ENCODE results near the gene CDC25A. TPM values are rescaled to one million over a fixed set of nuclear protein-coding genes. Genes with fewer than 3 reads are reported as not detected.
"Not testable (repeated sequence)": the region's sequence is repeated elsewhere in the genome, so short reads cannot be mapped to it uniquely, and the experiment has no call there.

Gene CDC25A
- total RNA-seq, result 0.83 TPM
- long read RNA-seq, partial matches to known transcripts, result 1 of 1 reads
- long read RNA-seq, other reads (novel, unspliced or antisense), result 0 of 1 reads

GRCh38 chr3:48188266-48189201 lies at the start of gene CDC25A:
Gene CDC25A (minus strand): TSS chr3:48188417. CDS start chr3:48187947, 470 bp downstream.
- DNase-seq, result peak; percentile 96
- intact Hi-C loops (cut with DNase I), result no loop called here
- ATAC-seq (ENCODE audit: poor library complexity), result peak; percentile 98

DNA sequence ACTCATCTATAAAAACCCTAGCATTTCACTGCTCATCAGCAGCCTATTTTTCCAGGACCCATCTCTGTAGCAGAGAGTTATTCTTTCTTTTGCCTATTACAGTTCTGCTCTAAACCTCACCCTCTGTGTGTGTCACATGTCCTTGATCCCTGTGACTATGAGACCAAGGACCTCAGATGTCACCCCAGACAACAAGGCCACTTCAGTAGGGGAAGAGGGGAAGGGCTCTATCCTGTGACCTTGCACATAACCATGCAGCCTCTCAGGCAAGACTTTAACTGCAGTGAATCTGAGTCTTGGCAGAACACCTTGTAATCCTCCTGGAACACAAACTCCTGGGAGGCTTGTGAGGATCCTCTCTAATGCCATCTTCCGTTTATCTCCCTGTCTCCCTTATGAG lies 48.3 kb upstream of the CDC25A start:
- DNase-seq (no peak), ATAC-seq (ENCODE audit: poor library complexity) (no peak)
- intact Hi-C loops (cut with DNase I), result no loop called here

DNA sequence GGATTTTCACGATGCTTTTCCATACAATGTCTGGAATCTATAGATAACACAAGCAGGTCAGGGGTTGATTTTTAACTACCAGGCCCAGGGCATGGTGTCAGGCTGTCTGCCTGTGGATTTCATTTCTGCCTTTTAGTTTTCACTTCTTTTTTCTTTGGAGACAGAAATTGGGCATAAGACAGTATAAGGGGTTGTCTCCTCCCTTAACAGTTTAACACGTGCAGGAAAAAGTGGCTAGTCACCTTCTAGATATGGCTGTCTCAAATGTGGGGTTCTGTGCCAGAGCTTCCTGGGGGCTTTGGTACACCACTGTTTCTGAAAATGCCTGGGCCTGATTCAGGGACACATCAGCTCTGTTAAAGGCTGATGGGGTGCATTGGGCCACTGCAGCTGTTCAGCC lies 45.3 kb upstream of the CDC25A start:
- intact Hi-C loops (cut with DNase I), result no loop called here
- ATAC-seq (ENCODE audit: poor library complexity) (no peak), DNase-seq (no peak)

DNA sequence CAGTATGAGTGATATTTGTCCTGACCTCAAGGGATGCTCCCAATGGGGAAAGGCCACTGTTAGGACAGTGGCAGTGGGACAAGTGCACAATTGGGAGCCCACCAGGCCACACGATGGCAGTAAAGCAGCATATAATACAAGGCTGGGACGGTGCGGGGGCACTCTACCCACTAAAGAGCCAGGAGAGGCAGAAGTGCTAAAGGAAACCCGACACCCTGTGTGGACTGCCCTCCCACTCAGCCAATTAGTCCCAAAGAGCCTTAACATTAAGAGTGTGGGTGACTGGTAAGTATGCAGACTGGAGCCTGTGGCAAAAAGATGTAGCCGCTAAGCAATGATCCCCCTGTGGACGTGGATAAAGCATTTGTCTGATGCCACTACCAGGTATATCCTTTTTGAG lies 44.5 kb upstream of the CDC25A start:
- intact Hi-C loops (cut with DNase I), result no loop called here
- peak; percentile 85 for DNase-seq

GRCh38 chr3:48232232-48232631 lies 44.0 kb upstream of the CDC25A start:
- DNase-seq (no peak), ATAC-seq (ENCODE audit: poor library complexity) (peak; percentile 83)
- intact Hi-C loops (cut with DNase I), result no loop called here

More for the DNA sequence above, 44.5 kb upstream of the CDC25A start:
- ATAC-seq (ENCODE audit: poor library complexity), result peak; percentile 91

DNA sequence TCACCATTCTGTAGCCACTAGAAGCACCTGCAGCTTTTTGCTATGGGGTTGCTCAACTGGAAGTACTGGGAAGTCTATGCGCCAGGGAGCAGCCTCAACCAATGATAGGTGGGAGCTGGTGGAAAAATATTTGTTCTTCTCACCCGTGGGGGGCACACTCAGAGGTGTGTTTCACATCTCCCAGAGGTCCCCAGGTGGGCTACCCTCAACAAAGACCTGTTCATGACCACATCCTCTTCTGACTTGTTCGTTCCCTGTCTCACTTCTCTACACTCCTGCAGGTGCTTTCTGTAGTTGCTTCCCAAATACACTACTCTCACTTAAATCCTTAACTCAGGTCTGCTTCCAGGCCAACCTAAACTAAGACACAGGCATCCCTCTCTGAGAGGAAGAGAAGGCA lies 38.7 kb upstream of the CDC25A start:
- no peak for DNase-seq
- no peak for ATAC-seq (ENCODE audit: poor library complexity)
- intact Hi-C loops (cut with DNase I), result no loop called here

GRCh38 chr3:48225587-48225986 lies 37.4 kb upstream of the CDC25A start:
- ATAC-seq (ENCODE audit: poor library complexity) (no peak), DNase-seq (no peak)
- intact Hi-C loops (cut with DNase I), result no loop called here

GRCh38 chr3:48222616-48223513 lies 34.6 kb upstream of the CDC25A start, which contains the start of gene CAMP:
Gene CAMP (plus strand): TSS chr3:48223495. CDS start chr3:48223512, 17 bp downstream.
- DNase-seq, result peak; percentile 89
- peak; percentile 42 for ATAC-seq (ENCODE audit: poor library complexity)
- intact Hi-C loops (cut with DNase I), result no loop called here

GRCh38 chr3:48220746-48221145 lies 32.5 kb upstream of the CDC25A start:
- peak; percentile 52 for DNase-seq
- intact Hi-C loops (cut with DNase I), result no loop called here
- ATAC-seq (ENCODE audit: poor library complexity), result no peak

- intact Hi-C loops (cut with DNase I), result no loop called here
- DNase-seq, result peak; percentile 79
- ATAC-seq (ENCODE audit: poor library complexity), result peak; percentile 26
Measured at GRCh38 chr3:48219543-48219942, 31.3 kb upstream of the CDC25A start.

- ATAC-seq (ENCODE audit: poor library complexity) (no peak), DNase-seq (no peak)
- intact Hi-C loops (cut with DNase I), result no loop called here
Measured at GRCh38 chr3:48218537-48218936, 30.3 kb upstream of the CDC25A start.

DNA sequence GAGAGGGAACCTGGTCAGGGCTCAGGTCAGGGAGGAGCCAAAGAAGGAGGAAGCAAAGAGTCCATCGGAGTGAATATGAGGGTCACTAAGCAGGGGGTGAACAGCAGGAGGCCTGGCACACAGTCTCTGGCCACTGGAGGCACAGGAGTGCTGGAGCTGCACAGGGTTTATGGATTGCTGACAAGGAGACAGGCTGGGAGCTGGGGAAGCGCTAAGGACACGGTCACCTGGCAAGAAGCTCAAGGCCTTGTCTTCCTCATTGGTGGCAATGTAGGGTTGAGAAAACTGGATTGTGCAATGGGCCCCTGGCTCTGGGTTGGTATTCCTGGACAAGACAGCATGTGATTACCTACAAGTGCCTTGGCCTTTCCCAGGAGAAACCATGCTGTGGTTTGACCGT lies 29.2 kb upstream of the CDC25A start:
- intact Hi-C loops (cut with DNase I), result no loop called here
- no peak for DNase-seq
- ATAC-seq (ENCODE audit: poor library complexity), result no peak

GRCh38 chr3:48215876-48216275 lies 27.7 kb upstream of the CDC25A start:
- DNase-seq (peak; percentile 69), ATAC-seq (ENCODE audit: poor library complexity) (peak; percentile 87)
- intact Hi-C loops (cut with DNase I), result no loop called here

GRCh38 chr3:48215466-48215865 lies 27.2 kb upstream of the CDC25A start:
- intact Hi-C loops (cut with DNase I), result no loop called here
- peak; percentile 61 for DNase-seq
- ATAC-seq (ENCODE audit: poor library complexity), result peak; percentile 88

GRCh38 chr3:48215019-48215418 lies 26.8 kb upstream of the CDC25A start:
- intact Hi-C loops (cut with DNase I), result no loop called here
- ATAC-seq (ENCODE audit: poor library complexity) (peak; percentile 31), DNase-seq (peak; percentile 74)

DNA sequence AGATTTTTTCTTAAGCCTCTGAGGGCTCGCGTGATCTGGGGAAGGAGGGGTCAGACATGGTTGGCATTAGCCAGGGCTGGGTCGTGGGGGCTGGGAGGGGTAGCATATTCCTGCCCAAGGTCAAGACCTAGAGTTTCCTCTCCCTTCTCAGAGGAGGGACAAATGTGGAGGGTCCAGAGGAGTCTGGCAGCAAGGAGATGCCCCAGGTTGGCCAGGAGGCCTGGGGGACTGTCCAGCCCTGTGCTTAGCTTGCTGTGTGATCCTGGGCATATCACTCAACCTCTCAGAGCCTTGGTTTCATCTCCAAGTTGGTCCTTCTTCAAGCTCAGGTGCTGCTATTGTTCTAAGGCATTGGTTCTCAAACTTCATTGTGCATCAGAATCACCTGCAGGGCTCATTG lies 26.0 kb upstream of the CDC25A start:
- ATAC-seq (ENCODE audit: poor library complexity), result no peak
- DNase-seq, result no peak
- intact Hi-C loops (cut with DNase I), result no loop called here

- intact Hi-C loops (cut with DNase I); ATAC-seq (ENCODE audit: poor library complexity); DNase-seq: not testable (repeated sequence)
Measured at GRCh38 chr3:48211776-48212175, 23.6 kb upstream of the CDC25A start.

DNA sequence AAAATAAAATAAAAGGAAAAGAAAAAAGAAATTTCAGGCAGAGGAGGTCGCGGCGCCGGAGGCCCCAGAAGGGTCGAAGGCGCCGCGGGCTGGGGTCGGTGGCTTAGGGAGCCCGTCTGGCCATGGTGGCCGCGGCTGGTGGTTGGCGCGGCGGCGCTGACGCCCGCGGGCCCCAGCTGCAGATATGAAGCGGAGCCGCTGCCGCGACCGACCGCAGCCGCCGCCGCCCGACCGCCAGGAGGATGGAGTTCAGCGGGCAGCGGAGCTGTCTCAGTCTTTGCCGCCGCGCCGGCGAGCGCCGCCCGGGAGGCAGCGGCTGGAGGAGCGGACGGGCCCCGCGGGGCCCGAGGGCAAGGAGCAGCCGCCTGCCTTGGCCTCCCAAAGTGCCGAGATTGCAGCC lies 22.3 kb upstream of the CDC25A start:
- intact Hi-C loops (cut with DNase I); ATAC-seq (ENCODE audit: poor library complexity); DNase-seq: not testable (repeated sequence)

- intact Hi-C loops (cut with DNase I), result no loop called here
- ATAC-seq (ENCODE audit: poor library complexity), result no peak
Measured at GRCh38 chr3:48209445-48209844, 21.2 kb upstream of the CDC25A start.

More at GRCh38 chr3:48209445-48209844, 21.2 kb upstream of the CDC25A start:
- no peak for DNase-seq
